Neural cell (in vitro differentiated cells): ENCODE measurements around the gene PRKCA. TPM values are rescaled to one million over a fixed set of nuclear protein-coding genes. Genes with fewer than 3 reads are reported as not detected.

Source experiments
- H2AFZ ChIP-seq: fragments of 200-600, 300-800 bp; sonication (generic), shearing (Covaris generic); 2 replicates; pipeline ENCODE4 v1.6.0; 2014; ENCODE audit warnings: low read depth, mild to moderate bottlenecking, antibody characterized with exemption, low read length, moderate library complexity
- H3F3A ChIP-seq: fragments of 200-600 bp; shearing (Covaris generic); 2 replicates; pipeline ENCODE4 v1.6.1; 2016; ENCODE audit warnings: mild to moderate bottlenecking, moderate library complexity, mixed read lengths, antibody characterized with exemption, low read length; ENCODE audit not compliant: insufficient read depth, poor library complexity, severe bottlenecking
- H3K27ac ChIP-seq: fragments of 200-600, 300-800 bp; sonication (generic), shearing (Covaris generic); 2 replicates; pipeline ENCODE4 v1.5.1; 2014; ENCODE audit warnings: mild to moderate bottlenecking, low read length, moderate library complexity
- H3K27me3 ChIP-seq: fragments of 300-800, 200-600 bp; sonication (generic), shearing (Covaris generic); 2 replicates; pipeline ENCODE4 v1.6.0; 2014; ENCODE audit warnings: mild to moderate bottlenecking, low read depth, low read length, moderate library complexity; ENCODE audit not compliant: insufficient read depth
- H3K36me3 ChIP-seq: fragments of 300-800, 200-600 bp; sonication (generic), shearing (Covaris generic); 2 replicates; pipeline ENCODE4 v1.5.1; 2014; ENCODE audit warnings: mild to moderate bottlenecking, antibody characterized with exemption, low read length, moderate library complexity; ENCODE audit not compliant: insufficient read depth
- H3K4me2 ChIP-seq: fragments of 300-800, 200-600 bp; sonication (generic), shearing (Covaris generic); 2 replicates; pipeline ENCODE4 v1.6.0; 2014; ENCODE audit warnings: mild to moderate bottlenecking, low read length
- H3K4me3 ChIP-seq: fragments of 300-800, 200-600 bp; sonication (generic), shearing (Covaris generic); 2 replicates; pipeline ENCODE4 v1.5.1; 2014; ENCODE audit warnings: mild to moderate bottlenecking, low read length, moderate library complexity
- H3K79me2 ChIP-seq: fragments of 200-600 bp; shearing (Covaris generic); replicated peaks from 2 replicates; pipeline ENCODE4 v1.6.0; 2014; ENCODE audit warnings: mild to moderate bottlenecking, low read length, moderate library complexity; ENCODE audit not compliant: insufficient read depth
- H3K9ac ChIP-seq: fragments of 300-800, 200-600 bp; sonication (generic), shearing (Covaris generic); 2 replicates; pipeline ENCODE4 v1.6.1; 2016; ENCODE audit warnings: mild to moderate bottlenecking, low read length, mixed read lengths
- H3K9me2 ChIP-seq: fragments of 200-600 bp; shearing (Covaris generic); 2 replicates; pipeline ENCODE4 v1.6.1; 2016; ENCODE audit warnings: mild to moderate bottlenecking, low read length, mixed read lengths; ENCODE audit not compliant: insufficient read depth
- H3K9me3 ChIP-seq: fragments of 200-600, 300-800 bp; sonication (generic), shearing (Covaris generic); 2 replicates; pipeline ENCODE4 v1.6.1; 2016; ENCODE audit warnings: mild to moderate bottlenecking, mixed run types, low read length, moderate library complexity, mixed read lengths
- H4K20me1 ChIP-seq: fragments of 200-600 bp; shearing (Covaris generic); 2 replicates; pipeline ENCODE4 v1.6.1; 2016; ENCODE audit warnings: mild to moderate bottlenecking, mixed run types; ENCODE audit not compliant: insufficient read depth
- CTCF ChIP-seq: fragments of 450-650 bp; IDR thresholded peaks from 2 replicates; pipeline ENCODE4 v1.5.1; 2014; ENCODE audit warnings: antibody characterized with exemption, mild to moderate bottlenecking, moderate library complexity; ENCODE audit not compliant: poor library complexity, severe bottlenecking
- EP300 ChIP-seq: fragments of 450-650 bp; conservative IDR thresholded peaks from 2 replicates; pipeline ENCODE4 v1.6.1; 2014; ENCODE audit warnings: antibody characterized with exemption, mild to moderate bottlenecking, moderate library complexity; ENCODE audit not compliant: poor library complexity, severe bottlenecking
- EZH2 ChIP-seq: fragments of 200-600, 300-800 bp; shearing (Covaris generic), sonication (generic); IDR thresholded peaks from 2 replicates; pipeline ENCODE4 v1.6.1; 2014; ENCODE audit warnings: antibody characterized with exemption, low read length, borderline replicate concordance, mild to moderate bottlenecking; ENCODE audit not compliant: insufficient read depth, poor library complexity, severe bottlenecking
- MXI1 ChIP-seq: fragments of 450-650 bp; conservative IDR thresholded peaks from 2 replicates; pipeline ENCODE4 v1.6.1; 2014; ENCODE audit warnings: antibody characterized with exemption, mild to moderate bottlenecking; ENCODE audit not compliant: poor library complexity, severe bottlenecking
- POLR2AphosphoS5 ChIP-seq: IDR thresholded peaks from 2 replicates; pipeline ENCODE4 v1.6.1; 2012
- RAD21 ChIP-seq: fragments of 450-650 bp; conservative IDR thresholded peaks from 2 replicates; pipeline ENCODE4 v1.6.1; 2014; ENCODE audit warnings: antibody characterized with exemption, mild to moderate bottlenecking, moderate library complexity
- REST ChIP-seq: IDR thresholded peaks from 2 replicates; pipeline ENCODE4 v1.6.1; 2012; ENCODE audit warnings: borderline replicate concordance
- SMC3 ChIP-seq: fragments of 450-650 bp; conservative IDR thresholded peaks from 2 replicates; pipeline ENCODE4 v1.6.1; 2014; ENCODE audit warnings: antibody characterized with exemption, mild to moderate bottlenecking, moderate library complexity; ENCODE audit not compliant: poor library complexity
- TAF1 ChIP-seq: IDR thresholded peaks from 2 replicates; pipeline ENCODE4 v1.6.1; 2012; ENCODE audit warnings: low read depth
- polyA plus RNA-seq: library from polyadenylated mRNA; depleted of rRNA; stranded (reverse); fragments of >200 nt; gene quantifications from 2 replicates; pipeline ENCODE4 v1.2.3, GENCODE V29; 2014

The PRKCA gene
- polyA plus RNA-seq, 1 donor from 2014 or later, result 5.9 TPM

GRCh38 chr17:66412857-66413558 lies 110.6 kb downstream of the PRKCA start:
- H3F3A ChIP-seq, result no peaks in the 10 kb centered on the region
- no peaks in the 10 kb centered on the region for H3K9me2 ChIP-seq
- no peak overlapping the region for H3K4me3 ChIP-seq
- H3K4me2 ChIP-seq, result no peak overlapping the region
- no peak overlapping the region for H3K27ac ChIP-seq
- no peaks in the 10 kb centered on the region for H3K9me3 ChIP-seq
- H3K79me2 ChIP-seq, result no peaks in the 10 kb centered on the region
- no peak overlapping the region for H3K9ac ChIP-seq
- no peak for TF ChIP-seq REST
- TF ChIP-seq RAD21, result no peak
- no peak for TF ChIP-seq EP300
- no peak for TF ChIP-seq TAF1
- no peak for TF ChIP-seq MXI1
- TF ChIP-seq SMC3, result no peak
- TF ChIP-seq CTCF, result no peak
- TF ChIP-seq EZH2, result no peak
- no peak for TF ChIP-seq POLR2AphosphoS5
- no peak overlapping the region for H2AFZ ChIP-seq
- H3K27me3 ChIP-seq, result peaks cover 3% of the 10 kb centered on the region
- H4K20me1 ChIP-seq, result no peaks in the 10 kb centered on the region
- no peaks in the 10 kb centered on the region for H3K36me3 ChIP-seq

GRCh38 chr17:66413559-66414520 lies 111.4 kb downstream of the PRKCA start:
- H3K36me3 ChIP-seq, result no peaks in the 10 kb centered on the region
- no peak overlapping the region for H2AFZ ChIP-seq
- no peak overlapping the region for H3K27ac ChIP-seq
- TF ChIP-seq EZH2, result no peak
- H3K9ac ChIP-seq, result no peak overlapping the region
- H3K79me2 ChIP-seq, result no peaks in the 10 kb centered on the region
- H3K9me2 ChIP-seq, result no peaks in the 10 kb centered on the region
- H3K9me3 ChIP-seq, result no peaks in the 10 kb centered on the region
- H4K20me1 ChIP-seq, result no peaks in the 10 kb centered on the region
- H3K27me3 ChIP-seq, result peaks cover 3% of the 10 kb centered on the region
- no peak overlapping the region for H3K4me2 ChIP-seq
- no peaks in the 10 kb centered on the region for H3F3A ChIP-seq
- no peak overlapping the region for H3K4me3 ChIP-seq
